Keratinocyte (primary cell): ENCODE results near the gene IER5. TPM values are rescaled to one million over a fixed set of nuclear protein-coding genes. Genes with fewer than 3 reads are reported as not detected.
A peak's percentile ranks its signal among the peaks of the same experiment; 100 is the strongest.

Experiments
- DNase-seq: peaks from one replicate; pipeline ENCODE4 v3.0.0-alpha.2; 2011; ENCODE audit warnings: low read depth, missing footprints, low spot score
- FAIRE-seq: peaks from 2 replicates; lab custom pipeline; 2011; peaks lifted over from hg19 to GRCh38; lab: Jason Lieb, UNC
- H2AFZ ChIP-seq: 2 replicates; pipeline ENCODE4 v1.6.0; 2012; ENCODE audit warnings: low read length, control low read depth, inconsistent platforms; ENCODE audit not compliant: control insufficient read depth
- H3K27ac ChIP-seq: 2 replicates; pipeline ENCODE4 v1.5.1; 2011; ENCODE audit warnings: low read length; ENCODE audit not compliant: control insufficient read depth, insufficient read depth
- H3K27me3 ChIP-seq: 3 replicates; pipeline ENCODE4 v1.6.0; 2011; ENCODE audit warnings: low read length; ENCODE audit not compliant: control insufficient read depth, insufficient read depth; ENCODE audit errors: extremely low read depth
- H3K36me3 ChIP-seq, 2 experiments: 2 replicates in 1 of 2; 3 replicates in 1 of 2; pipeline ENCODE4 v1.5.1; 2011; ENCODE audit warnings: low read length in 2 of 2, mild to moderate bottlenecking in 1 of 2; ENCODE audit not compliant: control insufficient read depth in 2 of 2, insufficient read depth in 2 of 2; ENCODE audit errors: extremely low read depth in 1 of 2
- H3K4me1 ChIP-seq: 3 replicates; pipeline ENCODE4 v1.5.1; 2011; ENCODE audit warnings: low read length; ENCODE audit not compliant: control insufficient read depth, insufficient read depth; ENCODE audit errors: extremely low read depth
- H3K4me2 ChIP-seq: 3 replicates; pipeline ENCODE4 v1.6.0; 2011; ENCODE audit warnings: low read depth, low read length; ENCODE audit not compliant: control insufficient read depth, insufficient read depth; ENCODE audit errors: extremely low read depth
- H3K4me3 ChIP-seq, 3 experiments: fragments of 200-600 bp in 1 of 3; sonication (generic) in 1 of 3; 2 replicates in 2 of 3; 3 replicates in 1 of 3; pipeline ENCODE4 v1.5.1; 2011 to 2016; ENCODE audit warnings: low read length in 3 of 3, mild to moderate bottlenecking in 3 of 3, control low read depth in 2 of 3, inconsistent platforms in 1 of 3, low read depth in 1 of 3, mixed read lengths in 1 of 3, mixed run types in 1 of 3, moderate library complexity in 1 of 3; ENCODE audit not compliant: control insufficient read depth in 2 of 3, insufficient read depth in 2 of 3; ENCODE audit errors: extremely low read depth in 1 of 3
- H3K79me2 ChIP-seq: 2 replicates; pipeline ENCODE4 v1.6.0; 2012; ENCODE audit warnings: low read length; ENCODE audit not compliant: control insufficient read depth, insufficient read depth
- H3K9ac ChIP-seq: 3 replicates; pipeline ENCODE4 v1.6.0; 2011; ENCODE audit warnings: low read length; ENCODE audit not compliant: control insufficient read depth, insufficient read depth; ENCODE audit errors: extremely low read depth
- H3K9me1 ChIP-seq: 3 replicates; pipeline ENCODE4 v1.6.0; 2011; ENCODE audit warnings: low read length; ENCODE audit not compliant: control insufficient read depth, insufficient read depth; ENCODE audit errors: extremely low read depth
- H3K9me3 ChIP-seq: 2 replicates; pipeline ENCODE4 v1.5.1; 2012; ENCODE audit warnings: low read depth, low read length; ENCODE audit not compliant: control insufficient read depth
- H4K20me1 ChIP-seq: 3 replicates; pipeline ENCODE4 v1.6.0; 2011; ENCODE audit warnings: low read length; ENCODE audit not compliant: control insufficient read depth, insufficient read depth; ENCODE audit errors: extremely low read depth
- CTCF ChIP-seq, 3 experiments: IDR thresholded peaks in 1 of 3; conservative IDR thresholded peaks in 1 of 3; optimal IDR thresholded peaks in 1 of 3; 2 replicates in 2 of 3; 3 replicates in 1 of 3; pipeline versions ENCODE3 to v1.5.1; 2011; ENCODE audit warnings: low read length in 3 of 3, mild to moderate bottlenecking in 3 of 3, moderate library complexity in 2 of 3, control low read depth in 1 of 3, inconsistent platforms in 1 of 3; ENCODE audit not compliant: insufficient read depth in 2 of 3; ENCODE audit errors: extremely low read depth in 1 of 3
- EZH2 ChIP-seq: IDR thresholded peaks from one replicate; pipeline ENCODE4 v1.6.1; 2012; ENCODE audit warnings: inconsistent platforms, mild to moderate bottlenecking, low read length, moderate library complexity
- dilution Hi-C: fragments of 300-500 bp; cut with MboI; formaldehyde crosslinking; loops from one replicate; pipeline ENCODE4 v1.7.0; 2020; ENCODE audit warnings: low sequenced_read_pairs; ENCODE audit not compliant: extremely low pct_ligation_motif_present
- polyA plus RNA-seq, 5 experiments: library from polyadenylated mRNA; depleted of rRNA in 3 of 5; stranded (reverse) in 3 of 5; stranded (forward) in 1 of 5; unstranded in 1 of 5; fragments of >200 nt; gene quantifications; 1 replicate in 1 of 5; 2 replicates in 3 of 5; 3 replicates in 1 of 5; pipeline versions ENCODE4 v1.2.1 to v1.2.3, GENCODE V29; 2011 to 2012; ENCODE audit warnings: missing spikeins in 2 of 5, low read depth in 1 of 5, low replicate concordance in 1 of 5

IER5 gene
- polyA plus RNA-seq, 1 donor (not counting 4 experiments of a cell fraction or from before 2014, with no cell fraction given): 22.5 TPM

- Histone ChIP-seq H3K9me1 (no peaks in the 10 kb centered on the region), H3K79me2 (no peaks in the 10 kb centered on the region), H3K4me3 (peak overlapping the region; percentile 64 to 77 (median 66)), H3K36me3 (no peaks in the 10 kb centered on the region), H3K4me1 (peaks cover 66% of the 10 kb centered on the region), H3K9me3 (no peaks in the 10 kb centered on the region), H3K9ac (peak overlapping the region; percentile 83), H3K4me2 (peak overlapping the region; percentile 90), H4K20me1 (no peaks in the 10 kb centered on the region), H2AFZ (peak overlapping the region; percentile 32), H3K27me3 (no peaks in the 10 kb centered on the region), H3K27ac (peak overlapping the region; percentile 65)
- FAIRE-seq (no peak), DNase-seq (no peak)
- TF ChIP-seq EZH2 (no peak), CTCF (optimal IDR thresholded peaks at IDR 0.05 in 1 of 3, IDR thresholded peaks at IDR 0.05 in 1 of 3, conservative IDR thresholded peaks at IDR 0.05 in 1 of 3; ENCODE audit: extremely low read depth in 1 of 3, insufficient read depth in 2 of 3, low read length in 3 of 3) (peak; percentile 13 to 30 (median 28))
- dilution Hi-C loops: no loop called here
Measured at GRCh38 chr1:181104042-181104789, 15.7 kb downstream of the IER5 start.

- Histone ChIP-seq H3K4me1 (peaks cover 61% of the 10 kb centered on the region), H3K9me3 (no peaks in the 10 kb centered on the region), H3K79me2 (no peaks in the 10 kb centered on the region), H4K20me1 (no peaks in the 10 kb centered on the region), H3K9me1 (no peaks in the 10 kb centered on the region), H3K36me3 (no peaks in the 10 kb centered on the region), H3K27me3 (no peaks in the 10 kb centered on the region), H3K9ac (peak overlapping the region; percentile 83), H3K4me3 (peak overlapping the region; percentile 64 to 77 (median 66)), H2AFZ (peak overlapping the region; percentile 32), H3K4me2 (peak overlapping the region; percentile 90), H3K27ac (peak overlapping the region; percentile 65)
- peak in 1 of 3 experiments; percentile 5 for TF ChIP-seq CTCF (optimal IDR thresholded peaks at IDR 0.05 in 1 of 3, IDR thresholded peaks at IDR 0.05 in 1 of 3, conservative IDR thresholded peaks at IDR 0.05 in 1 of 3; ENCODE audit: extremely low read depth in 1 of 3, insufficient read depth in 2 of 3, low read length in 3 of 3)
- no peak for TF ChIP-seq EZH2
- dilution Hi-C loops: no loop called here
- FAIRE-seq (no peak), DNase-seq (no peak)
Measured at GRCh38 chr1:181104790-181105133, 16.3 kb downstream of the IER5 start.
